Measurements from ENCODE around the gene ROPN1L.
A peak's percentile ranks its signal among the peaks of the same experiment; 100 is the strongest.
"Not testable (repeated sequence)": the region's sequence is repeated elsewhere in the genome, so short reads cannot be mapped to it uniquely, and the experiment has no call there.

ROPN1L gene

GRCh38 chr5:10441083-10441991, at the start of gene ROPN1L:
Gene ROPN1L (plus strand): TSS chr5:10441879. CDS start chr5:10442168, 289 bp downstream.
- DNase-seq (ENCODE audit: low read depth): peak; percentile 72

- DNase-seq (ENCODE audit: low read depth): not testable (repeated sequence)
These were observed 48.9 kb upstream of the ROPN1L start for GRCh38 chr5:10392567-10393328.

- no peak for DNase-seq (ENCODE audit: low read depth)
These were observed 48.2 kb upstream of the ROPN1L start for GRCh38 chr5:10393491-10393890.

GRCh38 chr5:10396552-10396951, 45.1 kb upstream of the ROPN1L start:
- DNase-seq (ENCODE audit: low read depth): no peak

GRCh38 chr5:10399839-10400238, 41.8 kb upstream of the ROPN1L start:
- no peak for DNase-seq (ENCODE audit: low read depth)

- no peak for DNase-seq (ENCODE audit: low read depth)
These were observed 41.3 kb upstream of the ROPN1L start for GRCh38 chr5:10400411-10400810.

GRCh38 chr5:10400831-10401230, 40.8 kb upstream of the ROPN1L start:
- DNase-seq (ENCODE audit: low read depth): no peak

- no peak for DNase-seq (ENCODE audit: low read depth)
These were observed 40.2 kb upstream of the ROPN1L start for GRCh38 chr5:10401498-10401897.

GRCh38 chr5:10403829-10404228, 37.9 kb upstream of the ROPN1L start:
- DNase-seq (ENCODE audit: low read depth): no peak

GRCh38 chr5:10406651-10407050, 35.0 kb upstream of the ROPN1L start:
- no peak for DNase-seq (ENCODE audit: low read depth)

GRCh38 chr5:10409504-10409903, 32.2 kb upstream of the ROPN1L start:
- DNase-seq (ENCODE audit: low read depth): no peak

GRCh38 chr5:10410662-10411061, 31.0 kb upstream of the ROPN1L start:
- DNase-seq (ENCODE audit: low read depth): no peak

GRCh38 chr5:10411336-10411735, 30.3 kb upstream of the ROPN1L start:
- no peak for DNase-seq (ENCODE audit: low read depth)

- no peak for DNase-seq (ENCODE audit: low read depth)
These were observed 24.8 kb upstream of the ROPN1L start for GRCh38 chr5:10416868-10417267.

- DNase-seq (ENCODE audit: low read depth): no peak
These were observed 22.9 kb upstream of the ROPN1L start for GRCh38 chr5:10418654-10419345.

- DNase-seq (ENCODE audit: low read depth): no peak
These were observed 21.2 kb upstream of the ROPN1L start for GRCh38 chr5:10420468-10420867.

GRCh38 chr5:10420932-10421331, 20.7 kb upstream of the ROPN1L start:
- no peak for DNase-seq (ENCODE audit: low read depth)

- no peak for DNase-seq (ENCODE audit: low read depth)
These were observed 19.6 kb upstream of the ROPN1L start for GRCh38 chr5:10421896-10422691.

GRCh38 chr5:10423022-10423421, 18.7 kb upstream of the ROPN1L start:
- DNase-seq (ENCODE audit: low read depth): no peak

GRCh38 chr5:10424124-10424731, 17.5 kb upstream of the ROPN1L start:
- DNase-seq (ENCODE audit: low read depth): no peak

- no peak for DNase-seq (ENCODE audit: low read depth)
These were observed 14.5 kb upstream of the ROPN1L start for GRCh38 chr5:10427201-10427600.
